ENCODE measurements around the gene KPNA6. TPM values are rescaled to one million over a fixed set of nuclear protein-coding genes. Genes with fewer than 3 reads are reported as not detected.
A peak's percentile ranks its signal among the peaks of the same experiment; 100 is the strongest.

KPNA6 gene
- total RNA-seq, 2 experiments from 2014 or later, result 19.5 to 36.3 TPM

DNA sequence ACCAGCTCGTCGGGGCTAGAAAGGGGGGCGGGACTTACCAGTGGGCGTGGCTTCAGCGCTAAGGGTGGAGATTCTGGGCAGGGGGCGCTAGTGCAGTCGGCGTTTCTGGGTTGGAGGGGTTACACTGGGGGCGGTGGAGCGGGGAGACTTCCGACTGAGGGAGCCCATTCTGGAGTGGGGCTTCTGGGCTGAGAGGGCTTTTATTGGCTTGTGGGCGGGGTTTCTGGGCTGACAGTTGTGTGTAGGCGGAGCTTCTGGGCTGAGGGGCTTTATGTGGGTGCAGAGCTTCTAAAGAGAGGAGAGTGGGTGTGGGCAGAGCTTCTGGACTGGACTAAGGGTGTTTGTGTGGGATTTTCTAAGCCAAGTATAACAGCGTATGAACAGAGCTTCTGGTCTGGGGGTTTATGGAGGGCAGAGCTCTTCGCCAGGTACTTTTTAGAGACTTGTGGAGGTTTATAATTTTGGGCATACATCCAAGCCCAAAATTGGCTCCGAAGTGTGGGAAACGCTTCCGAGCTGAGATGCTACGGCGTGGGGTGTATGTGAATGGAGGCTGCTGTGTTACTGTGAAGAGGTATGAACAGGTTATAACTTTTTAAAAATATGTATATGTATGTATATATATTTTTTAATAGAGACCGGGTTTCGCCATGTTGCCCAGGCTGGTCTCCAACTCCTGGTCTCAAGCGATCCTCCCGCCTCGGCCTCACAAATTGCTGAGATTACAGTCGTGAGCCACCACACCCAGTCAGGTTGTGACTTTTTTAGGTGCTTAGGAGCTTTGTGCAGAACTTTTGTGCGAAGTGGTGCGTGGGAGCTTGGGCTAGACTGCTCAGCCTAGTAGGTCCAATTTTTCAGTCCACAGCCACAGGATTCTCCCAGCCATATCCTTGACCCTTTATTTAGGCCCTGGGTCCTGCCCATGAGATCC, 34.3 kb upstream of the KPNA6 start:
- Histone ChIP-seq H4K20me1 (ENCODE audit: insufficient read depth, low read length) (0 out of 2 replicates have a peak, but pooled peaks cover 4% of the 10 kb centered on the region), H3K4me3 (ENCODE audit: low read depth, low read length, poor library complexity, severe bottlenecking) (peak overlapping the region; percentile 77), H3K4me2 (ENCODE audit: low read length) (peak overlapping the region; percentile 87), H3K79me2 (ENCODE audit: insufficient read depth, low read depth, low read length) (peaks cover 15% of the 10 kb centered on the region), H3K9me2 (ENCODE audit: insufficient read depth, low read length) (no peaks in the 10 kb centered on the region), H3K9me3 (ENCODE audit: low read length) (no peaks in the 10 kb centered on the region), H2AFZ (ENCODE audit: low read length) (no peak overlapping the region; the same call in 1 of the 2 replicates), H3K4me1 (ENCODE audit: insufficient read depth, low read length, poor library complexity, severe bottlenecking) (peaks cover 22% of the 10 kb centered on the region), H3K27ac (ENCODE audit: low read depth, low read length, poor library complexity, severe bottlenecking) (peak overlapping the region; percentile 81), H3K36me3 (ENCODE audit: insufficient read depth, low read length) (peaks cover 40% of the 10 kb centered on the region)
- intact Hi-C loops (cut with micrococcal nuclease; ENCODE audit: unreplicated experiment), result loop anchor here (1.0 to 5.0 kb wide), 3 partner anchors 35 to 219 kb away; partner anchors contain the start of genes HDAC1 and KPNA6
- ChIA-PET POLR2A (interaction anchor here (0.6 to 3.7 kb wide), 15 partner anchors 8 to 309 kb away, joined by 3 to 27 read pairs (median 5); partner anchors contain the start of genes CCDC28B, KPNA6 and TXLNA), CTCF (ENCODE audit: unreplicated experiment) (interaction anchor here (1.2 to 1.5 kb wide), 2 partner anchors 20 to 35 kb away, joined by 4 to 6 read pairs; partner anchors contain the start of gene KPNA6)
- TSS peak; percentile 61 for BruUV-seq (replicated peaks)
- peak; percentile 96 for DNase-seq (ENCODE audit: low spot score)
- no peak for TF ChIP-seq EZH2phosphoT487 (IDR thresholded peaks at IDR 0.05; ENCODE audit: borderline replicate concordance, low read depth, low read length)
- TF ChIP-seq, protein P1, sequence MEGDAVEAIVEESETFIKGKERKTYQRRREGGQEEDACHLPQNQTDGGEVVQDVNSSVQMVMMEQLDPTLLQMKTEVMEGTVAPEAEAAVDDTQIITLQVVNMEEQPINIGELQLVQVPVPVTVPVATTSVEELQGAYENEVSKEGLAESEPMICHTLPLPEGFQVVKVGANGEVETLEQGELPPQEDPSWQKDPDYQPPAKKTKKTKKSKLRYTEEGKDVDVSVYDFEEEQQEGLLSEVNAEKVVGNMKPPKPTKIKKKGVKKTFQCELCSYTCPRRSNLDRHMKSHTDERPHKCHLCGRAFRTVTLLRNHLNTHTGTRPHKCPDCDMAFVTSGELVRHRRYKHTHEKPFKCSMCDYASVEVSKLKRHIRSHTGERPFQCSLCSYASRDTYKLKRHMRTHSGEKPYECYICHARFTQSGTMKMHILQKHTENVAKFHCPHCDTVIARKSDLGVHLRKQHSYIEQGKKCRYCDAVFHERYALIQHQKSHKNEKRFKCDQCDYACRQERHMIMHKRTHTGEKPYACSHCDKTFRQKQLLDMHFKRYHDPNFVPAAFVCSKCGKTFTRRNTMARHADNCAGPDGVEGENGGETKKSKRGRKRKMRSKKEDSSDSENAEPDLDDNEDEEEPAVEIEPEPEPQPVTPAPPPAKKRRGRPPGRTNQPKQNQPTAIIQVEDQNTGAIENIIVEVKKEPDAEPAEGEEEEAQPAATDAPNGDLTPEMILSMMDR (conservative IDR thresholded peaks at IDR 0.05; ENCODE audit: low read length), result peak; percentile 66

DNA sequence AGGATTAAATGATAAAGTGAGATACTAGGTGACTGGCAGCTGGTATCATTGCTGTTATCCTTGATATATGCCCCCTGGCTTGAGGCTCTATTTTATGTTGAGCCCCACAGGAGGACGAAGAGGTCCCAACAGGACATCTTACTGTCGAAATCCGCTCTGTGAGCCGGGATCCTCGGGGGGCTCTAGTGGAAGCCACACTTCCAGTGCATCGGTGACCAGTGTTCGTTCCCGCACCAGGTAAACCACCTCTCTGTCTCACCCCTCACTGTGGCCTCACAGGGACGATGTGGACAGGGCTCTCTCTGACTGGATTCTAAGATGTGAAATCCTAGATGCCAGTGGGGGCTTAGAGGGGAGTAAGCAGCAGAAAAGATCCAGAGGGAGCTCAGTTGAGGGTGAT, 33.0 kb upstream of the KPNA6 start:
- peaks cover 22% of the 10 kb centered on the region for H3K4me1 ChIP-seq (ENCODE audit: insufficient read depth, low read length, poor library complexity, severe bottlenecking)
- intact Hi-C loops (cut with micrococcal nuclease; ENCODE audit: unreplicated experiment), result loop anchor here (5.0 kb wide), 1 partner anchor 217 kb away; the partner anchor contains the start of gene HDAC1
- peaks cover 51% of the 10 kb centered on the region for H3K36me3 ChIP-seq (ENCODE audit: insufficient read depth, low read length)
- H2AFZ ChIP-seq (ENCODE audit: low read length), result no peak overlapping the region
- CTCF ChIA-PET (ENCODE audit: unreplicated experiment), result no interaction called here
- POLR2A ChIA-PET, result interaction anchor here (3.7 kb wide), 1 partner anchor 34 kb away, joined by 27 read pairs; the partner anchor contains the start of gene KPNA6
- no peaks in the 10 kb centered on the region for H3K9me3 ChIP-seq (ENCODE audit: low read length)
- no peaks in the 10 kb centered on the region for H3K9me2 ChIP-seq (ENCODE audit: insufficient read depth, low read length)
- no peak overlapping the region for H3K27ac ChIP-seq (ENCODE audit: low read depth, low read length, poor library complexity, severe bottlenecking)
- no TSS peak for BruUV-seq (replicated peaks)
- H4K20me1 ChIP-seq (ENCODE audit: insufficient read depth, low read length), result 0 out of 2 replicates have a peak, but pooled peaks cover 4% of the 10 kb centered on the region
- peaks cover 15% of the 10 kb centered on the region for H3K79me2 ChIP-seq (ENCODE audit: insufficient read depth, low read depth, low read length)
- DNase-seq (ENCODE audit: low spot score), result no peak
- no peak overlapping the region for H3K4me3 ChIP-seq (ENCODE audit: low read depth, low read length, poor library complexity, severe bottlenecking)
- H3K4me2 ChIP-seq (ENCODE audit: low read length), result peak overlapping the region; percentile 87; the same call in 1 of the 2 replicates
- TF ChIP-seq, protein P1 (conservative IDR thresholded peaks at IDR 0.05; ENCODE audit: low read length), result no peak
- no peak for TF ChIP-seq EZH2phosphoT487 (IDR thresholded peaks at IDR 0.05; ENCODE audit: borderline replicate concordance, low read depth, low read length)
